GM18507 (cell line): Measurements from ENCODE around the gene ZNF467.
A peak's percentile ranks its signal among the peaks of the same experiment; 100 is the strongest.

ENCODE experiments used
- DNase-seq: peaks from one replicate; pipeline ENCODE4 v3.0.0; 2011; ENCODE audit warnings: low read depth; ENCODE audit not compliant: insufficient read length; ENCODE audit errors: extremely low spot score
- FAIRE-seq: peaks from 2 replicates; lab custom pipeline; 2011; peaks lifted over from hg19 to GRCh38; lab: Jason Lieb, UNC

ZNF467 gene

DNA sequence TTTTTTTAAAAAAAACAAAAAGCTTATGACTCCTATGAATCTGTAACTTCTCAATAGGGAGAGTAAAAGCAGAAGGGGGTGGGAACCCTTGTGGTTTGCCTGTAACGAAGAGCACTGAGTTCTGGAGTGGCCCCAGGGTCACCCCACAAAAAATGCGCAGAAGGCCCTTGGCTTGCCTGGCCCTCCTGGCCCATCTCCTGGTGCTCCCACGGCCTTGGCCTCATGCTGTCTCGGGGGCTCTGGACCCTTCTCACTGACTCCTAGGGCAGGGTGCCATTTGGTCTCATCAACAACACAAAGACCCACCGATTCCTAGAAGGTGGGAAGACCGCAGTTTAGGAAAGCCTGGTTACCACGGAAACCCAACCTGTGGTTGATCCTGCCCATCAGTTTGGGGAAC, 40.8 kb downstream of the ZNF467 start:
- DNase-seq: no peak
- FAIRE-seq: no peak

DNA sequence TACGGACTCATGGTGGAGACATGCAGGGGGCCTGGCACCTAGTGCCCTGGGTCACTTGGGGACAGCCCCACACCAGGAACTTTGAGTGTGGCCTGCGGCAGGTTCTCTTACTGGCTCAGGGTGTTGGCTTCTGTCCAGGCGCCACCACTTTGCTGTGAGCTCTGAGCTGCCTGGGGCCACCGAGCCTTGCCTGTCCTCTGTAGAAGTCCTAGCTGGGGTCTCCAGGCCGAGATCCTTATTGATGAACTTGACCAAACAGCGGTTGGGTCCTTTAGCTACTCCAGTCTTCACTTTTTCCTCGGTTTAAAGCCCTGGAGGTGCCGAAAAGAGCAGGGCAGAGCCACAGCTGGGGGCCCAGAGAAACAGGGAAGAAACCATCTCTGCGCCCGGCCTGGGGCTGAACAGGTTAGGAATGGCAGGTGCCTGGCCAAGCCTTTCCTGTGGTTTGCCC, 41.3 kb downstream of the ZNF467 start:
- DNase-seq (no peak), FAIRE-seq (no peak)

DNA sequence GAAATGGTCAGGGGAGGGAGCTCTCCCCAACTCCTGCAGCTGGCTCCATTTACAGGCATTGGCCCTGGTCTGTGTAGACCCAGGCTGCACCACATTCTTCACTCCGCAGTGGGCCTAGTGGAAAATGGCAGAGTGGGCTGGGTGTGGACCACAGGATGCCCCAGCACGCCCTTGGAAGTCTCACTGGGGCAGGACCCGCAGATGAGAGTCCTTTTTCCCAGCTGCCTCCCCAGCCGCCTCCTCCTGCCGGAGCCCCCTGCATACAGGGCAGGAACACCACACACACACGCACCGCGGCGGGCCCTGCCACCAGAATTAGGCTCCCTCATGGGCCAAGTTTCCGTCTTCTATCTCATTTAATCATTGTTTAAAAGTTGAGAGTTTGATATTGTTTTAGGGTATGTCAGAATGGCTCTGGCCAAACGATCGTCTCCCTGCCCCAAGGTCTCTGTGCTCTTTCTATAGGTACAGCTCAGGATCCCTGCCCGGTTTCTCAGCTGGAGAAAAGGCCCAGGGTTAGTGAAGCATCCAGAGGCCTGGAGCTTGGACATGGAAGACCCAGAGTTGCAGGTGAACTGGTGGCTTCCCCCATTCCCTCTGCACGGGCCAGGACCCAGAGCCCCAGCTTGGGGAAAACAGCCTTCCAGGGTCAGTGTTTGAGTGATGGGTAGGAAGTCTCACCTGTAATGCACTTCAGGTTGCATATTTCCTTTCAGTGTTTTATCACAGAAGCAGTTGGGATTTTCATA, 42.0 kb downstream of the ZNF467 start:
- no peak for DNase-seq
- FAIRE-seq: no peak

DNA sequence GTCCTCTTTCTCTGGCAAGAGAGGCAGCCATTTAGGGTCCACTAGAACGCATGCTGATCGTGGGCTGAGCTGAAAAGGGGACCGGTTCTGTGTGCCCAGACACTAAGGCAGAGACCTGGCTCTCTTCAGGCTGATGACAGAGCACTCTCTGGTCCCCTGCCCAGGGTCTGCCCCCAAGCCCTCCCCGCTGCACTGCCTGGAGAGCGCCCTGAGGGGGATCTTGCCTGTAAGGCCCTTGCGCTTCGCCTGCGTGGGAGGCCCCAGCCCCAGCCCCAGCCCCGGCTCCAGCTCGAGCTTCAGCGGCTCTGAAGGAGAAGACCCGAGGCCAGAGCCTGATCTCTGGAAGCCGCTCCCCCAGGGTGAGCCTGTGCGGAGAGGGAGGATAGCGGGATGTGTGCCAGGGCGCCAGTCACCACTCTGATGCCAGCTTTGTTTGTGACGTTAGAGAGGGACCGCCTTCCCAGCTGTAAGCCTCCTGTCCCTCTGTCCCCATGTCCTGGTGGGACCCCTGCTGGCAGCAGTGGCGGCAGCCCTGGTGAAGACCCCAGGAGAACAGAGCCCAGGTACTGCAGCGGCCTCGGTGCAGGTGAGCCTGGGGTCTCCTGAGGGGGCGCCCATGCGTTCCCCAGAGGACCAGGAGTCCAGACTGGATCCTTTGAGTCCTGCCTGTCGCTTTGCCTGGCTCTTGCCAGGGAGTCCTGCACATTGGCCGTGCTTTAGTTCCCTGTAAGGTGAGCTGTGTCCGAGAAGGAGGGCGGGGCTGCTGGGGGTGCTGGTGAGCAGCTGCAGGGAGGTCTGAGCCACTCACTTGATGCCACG, 43.2 kb downstream of the ZNF467 start:
- FAIRE-seq (no peak), DNase-seq (no peak)

DNA sequence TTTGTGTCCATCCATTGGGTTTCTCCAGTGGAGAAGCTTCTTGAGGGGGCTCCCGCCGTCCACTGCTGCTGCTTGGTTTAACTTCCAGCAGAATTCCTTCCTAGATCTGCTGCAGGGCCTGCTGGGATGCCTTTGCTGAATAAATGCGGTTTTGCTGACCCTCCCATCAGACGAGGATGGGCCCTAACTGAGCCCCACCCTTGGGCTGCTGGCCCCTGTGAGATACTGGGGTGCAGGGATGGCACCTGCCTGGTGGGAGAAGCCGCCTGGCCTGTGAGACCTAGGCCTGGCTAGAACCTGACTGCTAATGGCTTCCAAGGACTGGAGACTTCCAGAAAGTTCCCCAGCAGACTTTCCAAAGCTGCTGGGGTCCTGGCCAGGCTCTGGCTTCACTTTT, 43.8 kb downstream of the ZNF467 start:
- DNase-seq (no peak), FAIRE-seq (no peak)

DNA sequence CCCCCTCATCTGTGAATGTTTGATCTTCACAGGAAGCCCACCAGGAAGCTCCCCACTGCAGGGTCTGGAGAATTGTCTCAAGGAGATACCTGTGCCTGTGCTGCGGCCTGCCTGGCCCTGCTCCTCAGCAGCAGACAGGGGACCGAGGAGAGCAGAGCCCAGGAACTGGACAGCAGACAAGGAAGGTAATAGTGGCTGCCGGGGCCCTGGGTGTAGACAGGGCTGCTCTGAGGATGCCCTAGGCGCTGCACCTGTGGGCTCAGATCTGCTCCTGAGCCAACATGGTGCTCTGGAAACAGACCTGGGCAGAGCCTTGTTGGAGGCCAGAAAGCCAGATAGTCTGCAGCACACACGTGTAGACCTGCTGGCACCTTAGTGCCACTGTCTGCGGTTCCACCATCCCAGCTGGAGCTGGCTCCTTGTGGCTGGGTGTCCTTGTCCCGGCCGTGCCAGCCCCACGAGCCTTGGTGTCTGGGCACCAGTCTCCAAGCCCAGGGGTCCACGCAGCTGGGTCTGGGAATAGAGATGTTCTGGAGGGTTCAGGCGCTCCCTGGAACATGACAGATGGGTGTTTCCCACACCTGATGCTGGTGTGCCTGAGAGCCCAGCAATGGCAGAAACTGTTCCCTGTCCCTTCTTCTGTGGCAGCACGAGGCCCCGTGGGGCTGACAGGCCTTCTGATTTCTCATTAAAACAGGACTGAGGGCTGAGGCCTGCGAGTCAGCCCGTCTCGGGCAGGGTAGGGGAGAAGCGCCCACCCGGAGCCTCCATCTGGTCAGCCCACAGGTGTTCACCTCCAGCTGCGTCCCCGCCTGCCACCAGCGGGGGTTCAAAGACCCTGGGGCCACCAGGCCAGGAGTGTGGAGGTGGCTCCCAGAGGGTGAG, 44.7 kb downstream of the ZNF467 start:
- FAIRE-seq: no peak

DNA sequence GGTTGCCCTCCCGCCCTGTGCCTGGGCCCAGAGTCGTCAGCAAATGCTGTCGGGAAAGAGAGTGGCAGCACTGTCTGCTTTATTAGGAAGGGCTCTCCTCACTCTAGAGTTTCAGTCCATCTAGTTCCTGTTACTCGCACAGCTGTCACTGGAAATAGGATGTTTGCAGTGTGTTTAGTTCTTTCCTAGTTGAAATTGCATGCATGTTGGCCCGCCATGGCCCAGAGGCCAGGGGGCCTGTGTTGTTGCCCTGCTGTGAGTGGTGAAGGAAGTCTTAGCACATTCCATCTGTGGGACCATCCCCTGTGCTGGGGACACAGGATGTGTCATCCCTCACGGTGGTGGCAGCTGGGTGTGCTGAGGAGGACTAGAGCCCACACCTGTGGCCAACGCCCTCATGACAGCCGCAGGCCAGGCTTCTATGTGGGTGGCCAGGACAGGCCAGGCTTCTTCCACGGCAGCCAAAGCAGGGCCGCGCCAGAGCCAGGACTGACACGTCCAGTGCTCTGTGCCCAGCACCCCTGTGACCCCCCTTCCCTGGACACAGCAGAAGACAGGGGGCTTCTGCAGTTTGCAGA, 45.4 kb downstream of the ZNF467 start:
- FAIRE-seq: no peak
- no peak for DNase-seq

More for the DNA sequence above, 44.7 kb downstream of the ZNF467 start:
- DNase-seq: no peak

DNA sequence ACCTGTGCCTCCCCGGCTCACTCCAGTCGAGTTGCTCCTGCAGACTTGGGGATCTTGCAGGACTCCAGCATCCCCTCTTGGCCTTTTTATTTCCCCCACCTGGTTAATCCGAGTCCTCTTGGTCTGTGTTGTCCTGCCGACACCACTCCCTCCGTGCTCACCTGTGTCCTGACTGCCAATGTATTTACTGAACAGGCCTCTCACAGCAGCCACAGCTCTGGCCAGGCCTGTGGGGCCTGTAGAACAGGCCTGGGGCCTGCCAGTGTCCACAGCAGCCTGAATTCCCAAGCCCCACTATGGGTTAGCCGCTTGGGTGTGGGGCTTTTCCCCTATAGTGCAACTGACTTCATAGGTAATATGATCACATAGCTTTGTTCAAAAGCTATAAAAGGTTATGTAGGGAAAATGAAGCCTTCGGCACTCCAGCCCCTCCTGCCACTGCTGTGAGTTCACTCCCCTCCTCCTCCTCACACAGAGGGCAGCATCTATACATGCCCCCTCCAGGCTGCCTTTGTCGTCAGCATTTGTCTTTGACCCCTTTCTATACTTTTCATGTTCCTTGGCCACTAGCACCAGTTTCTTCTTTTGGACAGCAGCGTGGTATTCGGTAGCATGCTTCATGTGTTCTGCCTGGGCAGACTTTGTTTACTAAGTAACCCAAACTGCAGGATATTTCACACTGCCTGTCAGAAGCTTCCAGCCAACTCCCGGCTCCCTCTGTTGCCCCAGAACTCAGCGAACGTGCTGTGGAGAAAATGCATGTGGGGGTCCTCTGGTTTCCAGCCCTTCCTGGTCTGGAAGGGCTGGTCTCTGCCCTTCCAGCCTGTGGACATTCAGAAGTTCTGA, 46.1 kb downstream of the ZNF467 start:
- FAIRE-seq (no peak), DNase-seq (no peak)

DNA sequence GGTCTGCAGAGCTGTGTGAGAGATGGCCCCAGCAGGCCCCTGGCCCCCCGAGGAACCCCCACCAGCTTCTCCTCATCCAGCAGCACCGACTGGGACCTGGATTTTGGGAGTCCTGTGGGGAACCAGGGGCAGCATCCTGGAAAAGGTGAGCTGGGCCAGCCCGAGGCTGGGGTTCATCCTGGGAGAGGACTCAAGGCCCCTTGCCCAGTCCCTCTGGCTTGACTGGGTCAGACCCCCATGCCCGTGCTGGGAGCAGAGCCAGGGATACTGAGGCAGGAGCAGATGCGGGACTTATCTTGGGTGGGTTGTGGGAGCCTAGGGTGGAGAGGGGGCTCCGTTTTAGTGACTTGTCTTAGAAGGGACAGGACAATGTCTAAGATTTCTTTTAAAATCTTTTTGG, 47.5 kb downstream of the ZNF467 start:
- DNase-seq (no peak), FAIRE-seq (no peak)

DNA sequence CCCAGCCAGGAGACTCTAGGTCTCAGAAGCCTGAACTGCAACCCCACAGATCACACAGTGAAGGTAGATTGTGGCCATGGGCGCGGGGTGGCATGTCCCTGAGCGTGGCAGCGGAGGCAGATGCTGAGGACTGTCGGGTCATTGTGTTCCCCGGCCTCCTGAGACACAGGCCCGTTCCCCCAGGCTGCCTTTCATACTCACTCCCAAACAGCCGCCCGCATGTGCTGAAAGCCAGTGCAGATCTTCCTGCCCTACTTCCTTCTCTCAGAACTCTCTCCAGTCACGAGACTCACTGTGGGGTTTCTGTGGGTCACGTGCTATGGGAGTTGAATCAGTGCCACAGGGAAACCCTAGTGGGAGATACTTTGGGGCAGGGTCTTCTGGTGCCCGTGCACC, 48.0 kb downstream of the ZNF467 start:
- DNase-seq (no peak), FAIRE-seq (no peak)

DNA sequence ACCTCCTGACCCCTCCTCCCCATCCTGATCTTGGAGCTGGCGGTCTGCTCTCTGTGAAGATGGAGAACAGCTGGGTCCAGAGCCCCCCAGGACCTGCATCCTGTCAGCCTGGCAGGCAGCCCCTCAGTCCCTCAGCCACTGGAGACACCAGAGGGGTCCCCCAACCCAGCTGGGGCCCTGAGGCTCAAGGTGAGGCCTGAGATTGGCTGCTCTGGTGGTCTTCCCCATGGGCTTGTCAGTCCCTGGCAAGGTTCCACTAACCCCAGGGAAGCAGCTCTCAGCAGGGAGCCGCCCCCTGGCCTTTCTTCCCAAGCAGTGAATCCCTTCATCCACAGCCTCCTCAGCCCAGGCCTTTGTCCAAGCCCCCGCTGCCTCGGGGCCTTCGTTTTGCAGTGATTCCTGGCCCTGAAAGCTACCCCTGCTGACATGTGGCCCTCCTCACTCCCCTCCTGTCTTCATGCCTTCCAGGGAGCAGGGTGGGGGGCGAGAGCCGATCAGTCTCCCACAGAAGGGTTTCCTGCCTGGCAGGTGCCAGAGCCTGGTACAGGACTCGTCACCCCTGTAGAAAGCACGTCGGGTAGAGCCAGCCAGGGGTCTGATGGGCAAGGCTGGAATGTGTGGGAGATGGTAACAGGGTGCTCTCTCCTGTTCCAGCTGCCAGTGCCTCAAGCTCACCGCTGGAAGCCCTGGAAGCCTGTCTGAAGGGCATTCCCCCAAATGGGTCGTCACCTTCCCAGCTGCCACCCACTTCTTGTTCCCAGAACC, 48.5 kb downstream of the ZNF467 start:
- no peak for DNase-seq
- FAIRE-seq: no peak

DNA sequence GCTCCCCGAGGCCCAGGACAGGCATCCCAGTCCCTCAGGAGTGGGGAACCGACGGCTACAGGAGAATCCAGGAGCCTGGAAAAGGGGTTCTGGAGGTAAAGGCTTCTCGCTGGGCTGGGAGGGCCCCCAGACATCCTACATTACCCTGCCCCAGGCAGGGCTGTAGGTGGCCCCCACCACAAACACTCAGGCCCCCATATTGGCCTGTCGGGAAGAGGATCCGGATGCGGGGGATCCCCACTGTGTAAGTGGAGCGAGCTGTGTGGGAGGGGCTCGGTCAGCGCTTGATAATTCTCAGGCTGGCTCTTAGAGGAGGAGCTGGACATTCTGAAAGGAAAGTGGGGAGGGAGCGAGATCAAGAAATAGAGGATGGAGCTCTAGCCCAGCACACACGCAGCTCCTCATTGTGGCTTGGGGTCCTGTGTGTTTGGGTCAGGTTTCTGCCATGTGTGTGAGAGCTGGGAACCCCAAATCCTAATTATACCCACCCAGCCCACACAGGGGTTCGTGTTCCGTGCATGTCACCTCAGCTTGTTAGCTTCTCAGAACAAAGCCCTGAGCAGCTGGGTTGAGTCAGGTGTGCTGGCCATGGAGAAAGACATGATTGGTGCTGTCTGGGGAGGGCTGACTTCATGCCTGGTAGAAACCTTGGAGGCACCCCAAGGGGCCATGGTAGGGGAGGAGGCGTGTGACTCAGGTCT, 49.4 kb downstream of the ZNF467 start:
- FAIRE-seq (no peak), DNase-seq (no peak)

DNA sequence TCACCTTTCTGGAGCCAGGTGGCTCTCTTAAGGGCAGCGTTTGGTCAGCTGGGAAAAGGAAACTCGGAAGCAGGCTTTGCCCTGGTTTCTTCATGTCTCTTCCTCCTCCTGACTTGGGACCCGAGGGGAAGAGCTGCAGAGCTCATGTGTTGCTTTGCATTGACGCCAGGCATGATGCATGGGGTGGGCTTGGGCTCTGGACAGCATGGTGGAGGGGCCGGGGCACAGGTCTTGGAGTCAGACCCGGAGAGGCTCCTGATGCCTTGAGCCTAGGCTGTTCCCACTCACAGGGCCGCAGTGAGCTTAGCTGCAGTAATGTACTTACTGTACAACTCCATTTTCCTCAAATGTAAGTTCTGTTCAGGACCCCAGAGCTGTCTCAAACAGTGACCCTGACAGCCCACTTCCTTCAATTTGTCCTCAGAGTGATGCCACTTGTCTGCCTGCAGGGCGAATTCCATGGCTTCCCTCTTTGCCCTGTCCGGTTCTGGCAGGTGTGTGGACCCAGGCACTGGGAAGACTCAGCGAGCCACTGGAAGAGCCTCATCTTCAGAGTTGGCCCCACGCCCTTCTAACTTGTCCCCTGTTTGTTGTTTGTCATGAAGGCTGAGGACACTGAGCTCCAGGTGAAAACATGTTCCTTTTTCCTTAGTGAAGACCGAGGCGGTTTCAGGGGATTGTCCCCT, 50.2 kb downstream of the ZNF467 start:
- DNase-seq (no peak), FAIRE-seq (no peak)

DNA sequence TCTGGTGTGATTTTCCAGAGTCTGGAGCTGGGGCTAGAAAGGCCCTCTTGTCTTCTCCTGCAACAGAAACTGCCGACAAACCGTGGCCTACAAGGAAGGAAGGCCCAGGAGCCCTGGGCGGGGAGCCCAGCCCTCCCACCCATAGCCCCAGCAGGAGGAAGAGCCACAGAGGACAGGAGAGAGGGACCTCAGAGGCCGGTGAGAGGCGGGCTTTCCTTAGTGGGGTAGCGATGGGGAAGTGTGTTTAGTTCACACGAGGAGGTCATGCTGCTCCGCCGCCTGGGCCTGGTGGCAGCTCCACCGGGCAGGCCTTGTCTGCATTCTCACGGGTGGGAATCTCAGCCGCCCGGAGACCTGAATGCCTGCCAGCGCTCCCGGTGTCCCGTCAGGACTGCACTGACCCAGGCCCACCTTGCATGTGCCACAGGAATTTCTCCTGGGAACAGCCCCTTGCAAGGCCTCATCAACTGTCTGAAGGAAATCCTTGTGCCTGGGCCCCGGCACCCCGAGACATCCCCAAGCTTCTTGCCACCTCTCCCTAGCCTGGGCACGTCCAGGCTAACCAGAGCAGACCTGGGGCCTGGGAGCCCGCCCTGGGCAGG, 50.9 kb downstream of the ZNF467 start:
- FAIRE-seq (no peak), DNase-seq (no peak)

DNA sequence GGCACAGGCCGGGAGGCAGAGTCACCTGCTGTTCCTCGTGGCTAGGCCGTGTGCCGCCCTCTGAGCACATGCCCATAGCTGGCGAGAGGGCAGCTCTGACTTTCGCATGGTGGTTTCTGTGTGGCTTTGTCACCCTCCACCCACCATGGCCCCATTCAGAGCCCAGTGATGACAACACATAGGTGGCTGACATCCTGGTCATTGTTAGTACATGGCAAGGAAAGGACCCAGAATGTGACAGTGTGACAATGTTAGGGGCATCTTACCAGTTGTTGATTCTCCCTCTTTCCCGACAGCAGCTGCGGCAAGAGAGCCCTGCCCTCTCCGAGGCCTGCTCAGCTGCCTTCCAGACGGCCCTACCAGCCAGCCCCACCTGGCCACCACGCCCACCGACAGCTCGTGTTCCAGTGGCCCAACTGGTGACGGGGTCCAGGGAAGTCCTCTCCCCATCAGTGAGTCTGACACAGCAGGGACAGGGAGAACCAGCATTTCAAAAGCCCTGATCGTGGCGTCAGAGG, 52.2 kb downstream of the ZNF467 start:
- no peak for DNase-seq
- no peak for FAIRE-seq

DNA sequence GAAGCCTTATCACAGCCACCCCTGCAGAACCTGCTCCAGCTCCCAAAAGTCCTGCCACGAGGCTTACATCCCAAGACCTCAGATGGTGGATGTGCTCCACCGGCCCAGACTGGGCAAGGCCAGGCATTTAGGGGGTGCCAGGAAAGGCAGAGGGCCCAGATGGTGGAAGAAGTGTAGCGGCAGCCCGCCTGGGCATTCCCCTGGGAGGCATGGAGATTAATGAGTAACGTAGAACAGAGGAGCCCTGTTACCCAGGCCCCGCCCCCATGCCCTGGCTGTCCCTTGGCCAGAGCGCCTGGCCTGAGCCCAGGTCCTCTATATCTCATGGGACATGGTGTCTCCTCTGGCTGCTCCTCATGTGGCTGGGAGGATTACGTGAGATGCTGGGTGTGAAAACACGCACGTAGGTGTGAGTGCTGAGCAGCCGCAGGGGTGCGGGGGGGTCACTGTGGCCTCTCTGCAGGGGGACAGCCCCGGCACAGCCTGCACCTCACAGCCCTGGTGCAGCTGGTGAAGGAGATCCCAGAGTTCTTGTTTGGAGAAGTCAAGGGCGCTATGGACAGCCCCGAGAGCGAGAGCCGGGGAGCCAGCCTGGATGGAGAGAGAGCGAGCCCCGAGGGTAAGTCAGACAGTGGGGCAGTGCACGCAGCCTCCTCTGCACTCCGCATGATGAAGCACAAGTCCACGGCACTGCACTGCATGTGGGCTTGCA, 52.9 kb downstream of the ZNF467 start:
- peak; percentile 88 for FAIRE-seq
- DNase-seq: peak; percentile 43
